Vagina (tissue), 2 donors: ENCODE results near the gene IL19. TPM values are rescaled to one million over a fixed set of nuclear protein-coding genes. Genes with fewer than 3 reads are reported as not detected.

Source experiments
- DNase-seq, 2 donors: peaks; one replicate each; pipeline ENCODE4 v3.0.0-alpha.2; 2017; ENCODE audit errors: extremely low spot score in 2 of 2
- H3K27ac ChIP-seq: fragments of 200-600 bp; sonication (generic); one replicate; pipeline ENCODE4 v1.5.1; 2019
- H3K27me3 ChIP-seq: fragments of 200-600 bp; sonication (generic); one replicate; pipeline ENCODE4 v1.5.1; 2019
- H3K36me3 ChIP-seq, 2 donors: fragments of 200-600 bp; sonication (generic); one replicate each; pipeline ENCODE4 v1.5.1; 2017 to 2019
- H3K4me1 ChIP-seq: fragments of 200-600 bp; sonication (generic); one replicate; pipeline ENCODE4 v1.5.1; 2019
- H3K4me3 ChIP-seq, 2 donors: fragments of 200-600 bp; sonication (generic); 1 replicate in 1 of 2; 2 replicates in 1 of 2; pipeline ENCODE4 v1.5.1; 2016 to 2019
- H3K9me3 ChIP-seq: fragments of 200-600 bp; sonication (generic); one replicate; pipeline ENCODE4 v1.5.1; 2019
- POLR2A ChIP-seq, 2 donors: fragments of 450-650 bp; IDR thresholded peaks; one replicate each; pipeline ENCODE4 v1.6.1; 2017; ENCODE audit warnings: antibody characterized with exemption in 2 of 2, mild to moderate bottlenecking in 2 of 2, moderate library complexity in 2 of 2
- POLR2AphosphoS5 ChIP-seq, 2 donors: sonication (generic); formaldehyde crosslinking; IDR thresholded peaks; one replicate each; pipeline ENCODE4 v1.9.0; 2017; ENCODE audit warnings: antibody characterized with exemption in 2 of 2, mild to moderate bottlenecking in 2 of 2, low read depth in 1 of 2; ENCODE audit not compliant: insufficient read depth in 1 of 2
- intact Hi-C: fragments of 100-400 bp; cut with DNase I; formaldehyde crosslinking; loops from one replicate; pipeline ENCODE4 v1.15.1; 2023
- total RNA-seq: library from RNA; depleted of rRNA; stranded (reverse); fragments of >200 nt; gene quantifications from one replicate; pipeline ENCODE4 v1.2.3, GENCODE V29; 2016
- TF ChIP-seq, protein P1 (sequence below), 3 experiments: fragments of 450-650 bp in 2 of 3; fragments of 200-600 bp in 1 of 3; sonication (generic) in 1 of 3; IDR thresholded peaks; one replicate each; pipeline ENCODE4 v1.5.1; 2017 to 2019; ENCODE audit warnings: antibody characterized with exemption in 3 of 3, mild to moderate bottlenecking in 2 of 3, moderate library complexity in 2 of 3

The IL19 gene
- total RNA-seq, 1 donor from 2014 or later: not detected

DNA sequence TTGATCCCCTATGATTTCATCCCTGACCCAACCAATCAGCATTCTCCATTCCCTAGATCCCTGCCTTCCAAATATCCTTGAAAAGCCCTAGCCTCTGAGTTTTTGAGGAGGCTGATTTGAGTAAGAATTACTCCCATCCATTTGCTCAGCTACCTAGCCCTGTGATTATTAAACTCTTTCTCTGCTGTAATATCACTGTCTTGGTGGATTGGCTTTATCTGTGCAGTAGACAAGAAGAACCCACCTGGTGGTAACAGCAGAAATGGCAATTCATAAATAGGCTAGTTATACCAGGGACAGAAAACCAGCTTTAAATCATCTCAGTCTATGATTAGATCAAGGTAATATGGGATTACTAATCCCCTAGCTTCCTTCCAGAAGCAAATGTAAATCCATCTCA, 107.9 kb downstream of the IL19 start:
- no peak for DNase-seq
- intact Hi-C loops: no loop called here
- peaks cover 9% of the 10 kb centered on the region for H3K9me3 ChIP-seq
- no peak overlapping the region for H3K4me3 ChIP-seq
- H3K36me3 ChIP-seq: no peaks in the 10 kb centered on the region
- H3K27me3 ChIP-seq: no peaks in the 10 kb centered on the region
- no peak for TF ChIP-seq POLR2A (IDR thresholded peaks at IDR 0.05)
- TF ChIP-seq, protein P1, sequence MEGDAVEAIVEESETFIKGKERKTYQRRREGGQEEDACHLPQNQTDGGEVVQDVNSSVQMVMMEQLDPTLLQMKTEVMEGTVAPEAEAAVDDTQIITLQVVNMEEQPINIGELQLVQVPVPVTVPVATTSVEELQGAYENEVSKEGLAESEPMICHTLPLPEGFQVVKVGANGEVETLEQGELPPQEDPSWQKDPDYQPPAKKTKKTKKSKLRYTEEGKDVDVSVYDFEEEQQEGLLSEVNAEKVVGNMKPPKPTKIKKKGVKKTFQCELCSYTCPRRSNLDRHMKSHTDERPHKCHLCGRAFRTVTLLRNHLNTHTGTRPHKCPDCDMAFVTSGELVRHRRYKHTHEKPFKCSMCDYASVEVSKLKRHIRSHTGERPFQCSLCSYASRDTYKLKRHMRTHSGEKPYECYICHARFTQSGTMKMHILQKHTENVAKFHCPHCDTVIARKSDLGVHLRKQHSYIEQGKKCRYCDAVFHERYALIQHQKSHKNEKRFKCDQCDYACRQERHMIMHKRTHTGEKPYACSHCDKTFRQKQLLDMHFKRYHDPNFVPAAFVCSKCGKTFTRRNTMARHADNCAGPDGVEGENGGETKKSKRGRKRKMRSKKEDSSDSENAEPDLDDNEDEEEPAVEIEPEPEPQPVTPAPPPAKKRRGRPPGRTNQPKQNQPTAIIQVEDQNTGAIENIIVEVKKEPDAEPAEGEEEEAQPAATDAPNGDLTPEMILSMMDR (IDR thresholded peaks at IDR 0.05): no peak
- TF ChIP-seq POLR2AphosphoS5 (IDR thresholded peaks at IDR 0.05; ENCODE audit: insufficient read depth in 1 of 2, low read depth in 1 of 2): no peak
- H3K4me1 ChIP-seq: no peaks in the 10 kb centered on the region
- no peak overlapping the region for H3K27ac ChIP-seq

DNA sequence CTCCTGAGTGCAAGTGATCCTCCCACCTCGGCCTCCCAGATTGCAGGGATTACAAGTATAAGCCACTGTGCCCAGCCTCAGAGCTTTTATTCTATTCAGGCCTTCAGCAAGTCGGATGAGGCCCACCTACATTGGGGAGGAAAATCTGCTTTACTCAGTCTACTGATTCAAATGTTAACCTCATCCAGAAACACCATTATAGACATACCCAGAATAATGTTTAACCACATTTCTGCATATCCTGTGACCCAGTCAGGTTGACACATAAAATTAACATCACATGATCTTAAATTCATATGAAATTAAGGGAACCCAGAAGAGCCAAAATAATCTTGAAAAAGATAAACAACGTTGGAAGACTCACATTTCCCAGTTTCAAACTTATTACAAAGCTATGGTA, 109.7 kb downstream of the IL19 start:
- Histone ChIP-seq H3K4me1 (no peaks in the 10 kb centered on the region), H3K36me3 (no peaks in the 10 kb centered on the region), H3K27me3 (no peaks in the 10 kb centered on the region), H3K27ac (no peak overlapping the region), H3K9me3 (peaks cover 9% of the 10 kb centered on the region), H3K4me3 (no peak overlapping the region)
- DNase-seq: no peak
- TF ChIP-seq POLR2A (IDR thresholded peaks at IDR 0.05): no peak
- TF ChIP-seq, protein P1 (IDR thresholded peaks at IDR 0.05): no peak
- TF ChIP-seq POLR2AphosphoS5 (IDR thresholded peaks at IDR 0.05; ENCODE audit: insufficient read depth in 1 of 2, low read depth in 1 of 2): no peak
- intact Hi-C loops: no loop called here

DNA sequence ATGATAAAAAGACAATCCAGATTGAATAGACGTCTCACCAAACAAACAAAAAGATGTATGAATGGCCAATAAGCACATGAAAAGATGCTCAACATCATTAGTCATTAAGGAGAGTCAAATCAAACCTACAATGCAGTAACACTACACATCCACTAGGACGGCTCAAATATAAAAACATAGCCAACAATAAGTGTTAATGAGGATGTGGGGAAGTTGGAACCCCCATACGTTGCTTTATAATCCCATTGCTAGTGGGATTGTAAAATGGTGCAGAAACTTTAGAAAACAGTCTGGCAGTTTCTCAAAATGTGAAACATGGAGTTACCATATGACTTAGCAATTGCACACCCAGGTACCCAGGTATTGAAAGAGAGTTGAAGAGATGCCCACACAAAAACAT, 112.0 kb downstream of the IL19 start:
- no peak for TF ChIP-seq POLR2A (IDR thresholded peaks at IDR 0.05)
- Histone ChIP-seq H3K4me3 (no peak overlapping the region), H3K27me3 (no peaks in the 10 kb centered on the region), H3K36me3 (no peaks in the 10 kb centered on the region), H3K27ac (no peak overlapping the region), H3K9me3 (no peaks in the 10 kb centered on the region), H3K4me1 (no peaks in the 10 kb centered on the region)
- DNase-seq: no peak
- intact Hi-C loops: no loop called here

DNA sequence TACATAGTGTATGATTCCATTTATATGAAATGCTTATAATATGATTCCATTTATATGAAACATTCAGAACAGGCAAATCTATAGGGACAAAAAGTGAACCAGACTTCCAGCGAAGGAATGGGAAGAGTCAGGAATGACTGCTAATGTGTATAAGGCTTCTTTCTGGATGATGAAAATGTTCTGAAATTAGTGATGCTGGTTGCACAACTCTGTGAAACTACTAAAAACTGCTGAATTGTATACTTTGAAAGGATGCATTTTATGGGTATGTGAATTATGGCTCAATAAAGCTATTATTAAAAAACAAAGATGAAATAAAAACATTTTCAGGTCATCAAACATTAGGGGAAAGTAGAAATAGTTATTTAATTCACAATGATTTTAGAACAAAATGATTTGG, 112.6 kb downstream of the IL19 start:
- intact Hi-C loops: no loop called here

DNA sequence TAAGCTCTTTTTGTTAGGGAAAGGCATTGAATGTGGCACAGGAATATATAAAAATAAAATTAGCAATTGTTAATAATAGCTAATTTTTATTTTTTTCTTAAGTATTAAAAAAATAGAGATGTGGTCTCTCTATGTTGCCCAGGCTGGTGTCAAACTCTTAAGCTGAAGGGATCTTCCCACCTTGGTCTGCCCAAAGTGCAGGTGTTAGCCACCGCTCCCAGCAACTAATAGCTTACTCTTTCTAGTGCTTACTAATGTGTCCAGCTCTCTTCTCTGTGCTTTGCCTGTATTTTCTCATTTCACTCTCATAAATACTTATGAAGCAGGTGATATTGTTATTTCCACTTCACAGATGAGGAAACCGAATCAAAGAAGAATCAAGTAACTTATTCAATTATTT, 113.3 kb downstream of the IL19 start:
- Histone ChIP-seq H3K9me3 (no peaks in the 10 kb centered on the region), H3K27ac (no peak overlapping the region), H3K4me1 (no peaks in the 10 kb centered on the region), H3K4me3 (no peak overlapping the region), H3K36me3 (no peaks in the 10 kb centered on the region), H3K27me3 (no peaks in the 10 kb centered on the region)
- no peak for TF ChIP-seq POLR2A (IDR thresholded peaks at IDR 0.05)
- DNase-seq: no peak
- intact Hi-C loops: no loop called here

More for the DNA sequence above, 112.6 kb downstream of the IL19 start:
- H3K4me1 ChIP-seq: no peaks in the 10 kb centered on the region
- H3K36me3 ChIP-seq: no peaks in the 10 kb centered on the region
- TF ChIP-seq POLR2AphosphoS5 (IDR thresholded peaks at IDR 0.05; ENCODE audit: insufficient read depth in 1 of 2, low read depth in 1 of 2): no peak
- TF ChIP-seq, protein P1 (IDR thresholded peaks at IDR 0.05): no peak
- TF ChIP-seq POLR2A (IDR thresholded peaks at IDR 0.05): no peak
- no peak overlapping the region for H3K27ac ChIP-seq
- H3K9me3 ChIP-seq: no peaks in the 10 kb centered on the region
- DNase-seq: no peak
- no peaks in the 10 kb centered on the region for H3K27me3 ChIP-seq
- no peak overlapping the region for H3K4me3 ChIP-seq

DNA sequence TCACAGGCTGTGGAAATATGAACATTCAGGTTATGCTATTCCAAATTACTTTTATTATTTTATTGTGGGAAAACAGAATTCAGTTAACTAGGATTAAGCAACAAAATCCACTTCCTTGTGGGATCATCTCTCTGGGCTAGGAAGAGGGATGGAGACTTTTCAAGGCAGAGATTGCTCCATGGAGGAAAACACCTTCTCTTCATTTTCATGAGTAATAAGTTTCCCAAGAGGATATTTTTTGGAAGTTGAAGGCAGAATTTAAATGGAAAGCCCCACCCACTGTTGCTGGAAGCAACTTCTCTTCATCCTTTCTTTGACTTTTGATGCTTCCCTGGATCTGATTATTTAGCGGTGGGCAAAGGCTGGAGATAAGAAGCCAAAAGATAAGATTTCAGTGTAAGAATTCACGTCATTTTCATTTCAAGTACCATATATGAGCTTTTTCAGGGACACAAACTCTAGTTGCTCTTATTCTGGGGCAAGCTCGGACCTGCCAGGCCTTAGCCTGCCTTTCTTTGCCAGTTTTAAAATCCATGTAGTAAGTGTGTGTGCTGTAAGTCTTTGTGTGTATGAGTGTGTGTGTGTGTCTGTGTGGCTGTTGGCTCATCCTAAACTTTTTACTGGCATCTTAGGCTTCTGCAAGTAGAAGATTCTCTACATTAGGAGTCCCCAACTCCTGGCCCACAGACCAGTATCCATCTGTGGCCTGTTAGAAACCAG, 114.9 kb downstream of the IL19 start:
- no peaks in the 10 kb centered on the region for H3K36me3 ChIP-seq
- H3K27me3 ChIP-seq: no peaks in the 10 kb centered on the region
- no peak for DNase-seq
- intact Hi-C loops: no loop called here
- no peak for TF ChIP-seq POLR2AphosphoS5 (IDR thresholded peaks at IDR 0.05; ENCODE audit: insufficient read depth in 1 of 2, low read depth in 1 of 2)
- TF ChIP-seq, protein P1 (IDR thresholded peaks at IDR 0.05): no peak
- no peak for TF ChIP-seq POLR2A (IDR thresholded peaks at IDR 0.05)
- no peaks in the 10 kb centered on the region for H3K9me3 ChIP-seq
- H3K4me3 ChIP-seq: no peak overlapping the region
- H3K4me1 ChIP-seq: peaks cover 8% of the 10 kb centered on the region
- no peak overlapping the region for H3K27ac ChIP-seq
